ENCODE data around the gene HPS4. TPM values are rescaled to one million over a fixed set of nuclear protein-coding genes. Genes with fewer than 3 reads are reported as not detected.

HPS4 gene
- total and polyA plus RNA-seq, 10 of the 15 experiments (the other 5 are each of a cell fraction or from before 2014, with no cell fraction given), result 11.7 to 36.7 (median 30.8) TPM

- ATAC-seq (no peak), DNase-seq (ENCODE audit: low read depth, low spot score) (no peak), FAIRE-seq (no peak)
- Histone ChIP-seq H3K36me3 (ENCODE audit: control insufficient read depth in 2 of 2, insufficient read depth in 2 of 2, low read length in 1 of 2) (peaks cover 3 to 12% of the 10 kb centered on the region in 2 experiments), H3K79me2 (ENCODE audit: control insufficient read depth, insufficient read depth, low read length) (peaks cover 35% of the 10 kb centered on the region), H4K20me1 (ENCODE audit: control insufficient read depth, insufficient read depth) (no peaks in the 10 kb centered on the region), H3K27ac (ENCODE audit: control insufficient read depth, insufficient read depth) (no peak overlapping the region), H3K9me3 (replicated peaks; ENCODE audit: control insufficient read depth, insufficient read depth, low read length) (no peaks in the 10 kb centered on the region), H3K4me1 (ENCODE audit: control insufficient read depth, insufficient read depth, low read length) (peaks cover 30% of the 10 kb centered on the region), H3K27me3 (replicated peaks in 1 of 2; ENCODE audit: control insufficient read depth in 2 of 2, insufficient read depth in 2 of 2, low read length in 1 of 2) (no peaks in the 10 kb centered on the region), H3K9ac (ENCODE audit: control insufficient read depth, insufficient read depth, low read length) (no peak overlapping the region), H3K4me2 (ENCODE audit: control insufficient read depth, insufficient read depth) (no peak overlapping the region), H2AFZ (ENCODE audit: control insufficient read depth, low read depth, low read length) (no peak overlapping the region), H3K4me3 (no peak overlapping the region)
- in situ Hi-C loops (cut with MboI), result no loop called here
- ChIA-PET RAD21 (ENCODE audit: unreplicated experiment) (no interaction called here), POLR2A (interaction anchor here (0.6 kb wide), 1 partner anchor 113 kb away, joined by 3 read pairs; no protein-coding TSS in a partner anchor), SMC1A (ENCODE audit: uncharacterized antibody, unreplicated experiment) (interaction anchor here (0.5 to 0.9 kb wide), 2 partner anchors 45 to 147 kb away, joined by 3 read pairs; no protein-coding TSS in a partner anchor), CTCF (interaction anchor here (1.5 kb wide), 1 partner anchor 16 kb away, joined by 3 read pairs; no protein-coding TSS in a partner anchor)
- WGBS (ENCODE audit: insufficient coverage, insufficient replicate concordance, low lambda C conversion rate, missing lambda C conversion rate), result 85% methylated on average over 4 of the region's 4 CpGs
- intact Hi-C loops (cut with micrococcal nuclease; ENCODE audit: unreplicated experiment), result no loop called here
- TF ChIP-seq MTA3 (IDR thresholded peaks at IDR 0.05; ENCODE audit: borderline replicate concordance, low read length) (no peak), SIN3A (IDR thresholded peaks at IDR 0.05; ENCODE audit: low read depth, low read length) (no peak), ATF7 (IDR thresholded peaks at IDR 0.05; ENCODE audit: low read depth) (no peak), RAD21 (IDR thresholded peaks at IDR 0.05; ENCODE audit: insufficient read depth, low read depth, low read length) (no peak), RUNX3 (IDR thresholded peaks at IDR 0.05; ENCODE audit: low read length) (no peak), YY1 (IDR thresholded peaks at IDR 0.05; ENCODE audit: low read depth, low read length) (no peak), EP300 (IDR thresholded peaks at IDR 0.05; ENCODE audit: borderline replicate concordance in 1 of 2, control insufficient read depth in 1 of 2, low read depth in 2 of 2, low read length in 2 of 2) (no peak), NFYA (IDR thresholded peaks at IDR 0.05; ENCODE audit: borderline replicate concordance, low read depth, low read length) (no peak), NR2F1 (conservative IDR thresholded peaks at IDR 0.05) (no peak), SIX5 (IDR thresholded peaks at IDR 0.05; ENCODE audit: low read depth, low read length, severe bottlenecking) (no peak), POLR2AphosphoS2 (IDR thresholded peaks at IDR 0.05; ENCODE audit: low read depth, low read length) (no peak), RCOR1 (conservative IDR thresholded peaks at IDR 0.05; ENCODE audit: low read depth, low read length) (no peak), HDAC6 (IDR thresholded peaks at IDR 0.05; ENCODE audit: unreplicated experiment) (no peak), NR2C1 (IDR thresholded peaks at IDR 0.05) (no peak), KDM1A (IDR thresholded peaks at IDR 0.05; ENCODE audit: borderline replicate concordance) (no peak), PML (IDR thresholded peaks at IDR 0.05; ENCODE audit: low read length) (no peak), JUND (IDR thresholded peaks at IDR 0.05; ENCODE audit: low read depth, low read length) (no peak), SP1 (IDR thresholded peaks at IDR 0.05; ENCODE audit: low read depth, low read length) (no peak), MTA2 (IDR thresholded peaks at IDR 0.05; ENCODE audit: low read depth) (no peak), USF1 (IDR thresholded peaks at IDR 0.05; ENCODE audit: borderline replicate concordance, extremely low read length, insufficient read depth, low read depth, low read length) (no peak)
- BruUV-seq (replicated peaks), result no TSS peak
These were observed 6.8 kb downstream of the HPS4 start for GRCh38 chr22:26476705-26477340.

Measured in GM12878 (cell line).